ENCODE measurements around the gene FAM184A. TPM values are rescaled to one million over a fixed set of nuclear protein-coding genes. Genes with fewer than 3 reads are reported as not detected.

Gene FAM184A
- total and polyA plus RNA-seq, 2 of the 13 experiments (the other 11 are each of a cell fraction or from before 2014, with no cell fraction given), result 7.0 to 18.0 TPM

GRCh38 chr6:118935331-118935668, 143.2 kb downstream of the FAM184A start:
- in situ Hi-C loops (cut with HindIII; ENCODE audit: extremely low pct_ligation_motif_present, low pct_unique_long_range_greater_than_20kb), result no loop called here
- 7% methylated on average over 1 of the region's 1 CpG for WGBS (ENCODE audit: low lambda C conversion rate)
- TF ChIP-seq ZNF264 (CRISPR knock-in tag; IDR thresholded peaks at IDR 0.05) (0 out of 2 replicates have a peak, but pooled peaks have one; percentile 37), ZNF552 (CRISPR knock-in tag; IDR thresholded peaks at IDR 0.05; ENCODE audit: borderline replicate concordance) (peak; percentile 16; the same call in 1 of the 2 replicates), ZNF543 (CRISPR knock-in tag; IDR thresholded peaks at IDR 0.05) (0 out of 2 replicates have a peak, but pooled peaks have one; percentile 22), SMAD3 (CRISPR knock-in tag; IDR thresholded peaks at IDR 0.05) (0 out of 2 replicates have a peak, but pooled peaks have one; percentile 12), CEBPG (CRISPR knock-in tag; IDR thresholded peaks at IDR 0.05) (0 out of 2 replicates have a peak, but pooled peaks have one; percentile 1), MXD3 (CRISPR knock-in tag; IDR thresholded peaks at IDR 0.05) (no peak), ZNF607 (CRISPR knock-in tag; IDR thresholded peaks at IDR 0.05; ENCODE audit: borderline replicate concordance) (no peak), NFYB (CRISPR knock-in tag; IDR thresholded peaks at IDR 0.05) (no peak), E2F1 (CRISPR knock-in tag; IDR thresholded peaks at IDR 0.05) (peak; percentile 10; the same call in 1 of the 2 replicates), ATF4 (CRISPR knock-in tag; IDR thresholded peaks at IDR 0.05) (no peak), ZNF343 (CRISPR knock-in tag; IDR thresholded peaks at IDR 0.05) (0 out of 2 replicates have a peak, but pooled peaks have one; percentile 0), PPARG (CRISPR knock-in tag; conservative IDR thresholded peaks at IDR 0.05) (0 out of 2 replicates have a peak, but pooled peaks have one; percentile 3), POGK (CRISPR knock-in tag; conservative IDR thresholded peaks at IDR 0.05) (no peak), HMG20B (CRISPR knock-in tag; conservative IDR thresholded peaks at IDR 0.05) (no peak), SNAI1 (CRISPR knock-in tag; IDR thresholded peaks at IDR 0.05; ENCODE audit: borderline replicate concordance) (no peak), PAXIP1 (CRISPR knock-in tag; conservative IDR thresholded peaks at IDR 0.05) (0 out of 2 replicates have a peak, but pooled peaks have one; percentile 1), ZFP1 (CRISPR knock-in tag; IDR thresholded peaks at IDR 0.05) (0 out of 2 replicates have a peak, but pooled peaks have one; percentile 4)

More at GRCh38 chr6:118935331-118935668, 143.2 kb downstream of the FAM184A start:
- peak overlapping the region; percentile 69 for H3K27ac ChIP-seq (ENCODE audit: extremely low read length, insufficient read depth, low read length)
- ChIA-PET CTCF (ENCODE audit: low intra/inter-chr PET ratio, low total read pairs) (interaction anchor here (1.1 kb wide), 1 partner anchor 194 kb away, joined by 3 read pairs; no protein-coding TSS in a partner anchor), POLR2A (interaction anchor here (1.0 to 2.0 kb wide), 4 partner anchors 12 to 143 kb away, joined by 3 to 12 read pairs (median 8); partner anchors contain the start of genes ASF1A and FAM184A)
- H3K4me2 ChIP-seq (ENCODE audit: low read depth, low read length), result peak overlapping the region; percentile 94
- no peaks in the 10 kb centered on the region for H3K9me3 ChIP-seq (ENCODE audit: low read length)
- peak overlapping the region; percentile 89 for H3K9ac ChIP-seq (ENCODE audit: insufficient read depth, low read depth, low read length)
- intact Hi-C loops (cut with micrococcal nuclease; ENCODE audit: unreplicated experiment), result loop anchor here (1.0 to 10.0 kb wide), 2 partner anchors 39 to 1070 kb away; no protein-coding TSS in a partner anchor
- H4K20me1 ChIP-seq (ENCODE audit: insufficient read depth, low read length), result no peaks in the 10 kb centered on the region; the same call in 1 of the 2 replicates
- peaks cover 31% of the 10 kb centered on the region for H3K4me1 ChIP-seq (ENCODE audit: insufficient read depth, low read length)
- TSS peak; percentile 67 for BruUV-seq (replicated peaks)
- H3K79me2 ChIP-seq (ENCODE audit: insufficient read depth, low read length), result peaks cover 20% of the 10 kb centered on the region
- no peak for FAIRE-seq
- no peaks in the 10 kb centered on the region; a peak in 1 of 5 replicates for H3K27me3 ChIP-seq (ENCODE audit: control insufficient read depth in 1 of 2, insufficient read depth in 2 of 2, low read length in 2 of 2)
- peak overlapping the region; percentile 78 for H2AFZ ChIP-seq (ENCODE audit: low read length)
- peak; percentile 2; the same call in 1 of the 3 replicates for ATAC-seq
- peaks cover 0 to 13% of the 10 kb centered on the region in 2 experiments; a peak in 2 of 5 replicates for H3K36me3 ChIP-seq (replicated peaks in 1 of 2; ENCODE audit: control insufficient read depth in 1 of 2, insufficient read depth in 2 of 2, low read length in 2 of 2)
- DNase-seq (ENCODE audit: low spot score), result no peak
- peak overlapping the region; percentile 63 to 89 (median 81) for H3K4me3 ChIP-seq (replicated peaks in 1 of 3; ENCODE audit: insufficient read depth in 1 of 3, low read depth in 2 of 3, low read length in 3 of 3)
